Ishikawa (cell line): Measurements from ENCODE around the gene RIN3.

Experiments used
- CEBPB ChIP-seq: IDR thresholded peaks from 2 replicates; pipeline ENCODE4 v1.6.1; 2012
- EP300 ChIP-seq: IDR thresholded peaks from 2 replicates; pipeline ENCODE4 v1.6.1; 2012; ENCODE audit warnings: borderline replicate concordance
- TAF1 ChIP-seq: IDR thresholded peaks from 2 replicates; pipeline ENCODE4 v1.6.1; 2012; ENCODE audit warnings: low read depth, mild to moderate bottlenecking
- TF ChIP-seq, protein P1 (sequence below): IDR thresholded peaks from 2 replicates; pipeline ENCODE4 v1.6.1; 2012

- TF ChIP-seq, protein P1, sequence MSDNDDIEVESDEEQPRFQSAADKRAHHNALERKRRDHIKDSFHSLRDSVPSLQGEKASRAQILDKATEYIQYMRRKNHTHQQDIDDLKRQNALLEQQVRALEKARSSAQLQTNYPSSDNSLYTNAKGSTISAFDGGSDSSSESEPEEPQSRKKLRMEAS, result no peak
- TF ChIP-seq TAF1 (no peak), EP300 (no peak), CEBPB (no peak)
Observed at GRCh38 chr14:92599811-92600210, 86.2 kb downstream of the RIN3 start.
